Kasumi-1 (cell line): ENCODE measurements around the gene DENND2A.
A peak's percentile ranks its signal among the peaks of the same experiment; 100 is the strongest.
"Not testable (repeated sequence)": the region's sequence is repeated elsewhere in the genome, so short reads cannot be mapped to it uniquely, and the experiment has no call there.

ENCODE experiments used
- DNase-seq, 2 experiments: peaks; one replicate each; lab custom pipeline; 2025; lab: John Stamatoyannopoulos, UW

DENND2A gene, protein sequence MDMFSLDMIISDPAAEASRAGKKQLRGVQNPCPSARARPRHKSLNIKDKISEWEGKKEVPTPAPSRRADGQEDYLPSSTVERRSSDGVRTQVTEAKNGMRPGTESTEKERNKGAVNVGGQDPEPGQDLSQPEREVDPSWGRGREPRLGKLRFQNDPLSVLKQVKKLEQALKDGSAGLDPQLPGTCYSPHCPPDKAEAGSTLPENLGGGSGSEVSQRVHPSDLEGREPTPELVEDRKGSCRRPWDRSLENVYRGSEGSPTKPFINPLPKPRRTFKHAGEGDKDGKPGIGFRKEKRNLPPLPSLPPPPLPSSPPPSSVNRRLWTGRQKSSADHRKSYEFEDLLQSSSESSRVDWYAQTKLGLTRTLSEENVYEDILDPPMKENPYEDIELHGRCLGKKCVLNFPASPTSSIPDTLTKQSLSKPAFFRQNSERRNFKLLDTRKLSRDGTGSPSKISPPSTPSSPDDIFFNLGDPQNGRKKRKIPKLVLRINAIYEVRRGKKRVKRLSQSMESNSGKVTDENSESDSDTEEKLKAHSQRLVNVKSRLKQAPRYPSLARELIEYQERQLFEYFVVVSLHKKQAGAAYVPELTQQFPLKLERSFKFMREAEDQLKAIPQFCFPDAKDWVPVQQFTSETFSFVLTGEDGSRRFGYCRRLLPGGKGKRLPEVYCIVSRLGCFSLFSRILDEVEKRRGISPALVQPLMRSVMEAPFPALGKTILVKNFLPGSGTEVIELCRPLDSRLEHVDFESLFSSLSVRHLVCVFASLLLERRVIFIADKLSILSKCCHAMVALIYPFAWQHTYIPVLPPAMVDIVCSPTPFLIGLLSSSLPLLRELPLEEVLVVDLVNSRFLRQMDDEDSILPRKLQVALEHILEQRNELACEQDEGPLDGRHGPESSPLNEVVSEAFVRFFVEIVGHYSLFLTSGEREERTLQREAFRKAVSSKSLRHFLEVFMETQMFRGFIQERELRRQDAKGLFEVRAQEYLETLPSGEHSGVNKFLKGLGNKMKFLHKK

DNA sequence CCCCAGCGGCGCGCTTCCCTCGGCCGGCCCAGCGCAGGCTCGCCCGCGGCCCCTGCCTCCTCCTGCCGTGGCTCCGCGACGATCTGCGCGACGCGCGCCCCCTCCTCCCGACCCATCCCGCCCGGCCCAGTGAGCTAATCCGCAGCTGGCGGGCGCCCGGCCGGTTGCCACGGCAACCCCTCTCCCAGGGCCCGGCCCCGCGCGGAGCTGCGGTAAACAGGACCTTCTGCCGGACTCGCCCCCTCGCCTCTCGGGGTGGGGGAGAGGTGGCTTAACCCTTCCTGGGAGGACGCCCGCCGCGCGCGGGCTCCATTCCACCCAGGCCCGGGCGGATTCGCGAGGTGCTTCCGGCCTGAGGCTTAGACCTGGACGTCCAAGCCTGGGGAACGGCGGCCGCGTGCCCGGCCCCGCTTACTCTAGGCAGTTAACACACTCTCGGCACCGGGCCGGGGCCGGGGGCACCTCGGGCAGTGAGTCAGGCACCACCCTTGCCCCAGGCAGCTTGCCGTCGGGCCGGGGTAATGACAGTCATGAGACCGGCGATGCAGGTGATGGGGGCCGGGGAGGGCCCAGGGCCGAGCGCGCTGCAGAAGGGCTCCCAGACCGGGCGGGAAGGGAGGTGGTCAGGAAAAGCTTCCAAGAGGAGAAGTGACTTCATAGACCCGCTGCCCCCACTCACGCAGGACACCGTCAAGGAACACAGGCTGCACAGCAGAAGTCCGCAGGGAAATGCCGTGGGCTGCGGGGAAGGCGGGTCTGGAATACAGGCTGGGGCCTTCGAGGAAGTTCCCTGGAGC, at the start of gene DENND2A:
Gene DENND2A (minus strand): TSS at position 87 of the 797 bp plus-strand sequence. CDS start 38,416 bp downstream, outside the sequence.
- no peak for DNase-seq

- no peak for DNase-seq
Measured at GRCh38 chr7:140689199-140690152, 48.9 kb upstream of the DENND2A start.

DNA sequence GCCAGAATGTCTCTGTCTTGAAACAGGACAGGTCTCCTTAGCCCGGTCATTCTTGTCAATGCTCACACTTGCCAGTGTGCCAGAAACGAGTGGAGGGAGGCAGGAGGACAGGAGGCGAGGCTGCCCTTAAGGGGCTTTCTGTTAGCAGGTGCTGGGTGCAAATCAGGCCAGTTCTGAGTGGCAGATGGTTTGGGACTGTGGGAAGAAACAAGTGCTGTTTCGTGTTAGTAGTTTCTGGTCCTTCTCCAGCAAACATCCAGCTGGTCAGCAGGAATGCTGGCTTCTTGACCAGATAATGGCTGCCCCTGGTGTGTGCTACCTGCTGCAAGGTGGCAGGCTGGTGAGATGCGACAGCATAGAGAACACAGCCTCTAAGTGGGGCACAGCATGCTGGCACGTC, 47.7 kb upstream of the DENND2A start:
- DNase-seq: no peak

DNA sequence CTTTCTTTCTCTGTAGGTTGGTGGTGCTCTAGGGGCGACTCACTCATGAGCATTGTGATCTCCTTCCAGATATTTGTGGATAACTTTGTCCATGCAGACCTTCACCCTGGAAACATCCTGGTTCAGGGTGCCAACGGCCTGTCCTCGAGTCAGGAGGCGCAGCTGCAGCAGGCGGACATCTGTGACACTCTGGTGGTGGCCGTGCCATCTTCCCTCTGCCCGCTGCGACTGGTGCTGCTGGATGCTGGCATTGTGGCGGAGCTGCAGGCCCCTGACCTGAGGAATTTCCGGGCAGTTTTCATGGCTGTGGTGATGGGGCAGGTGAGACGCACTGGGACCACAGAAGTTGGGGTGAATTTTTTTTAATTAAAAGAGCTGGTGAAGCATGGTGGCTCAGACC, 46.3 kb upstream of the DENND2A start:
- no peak for DNase-seq

DNA sequence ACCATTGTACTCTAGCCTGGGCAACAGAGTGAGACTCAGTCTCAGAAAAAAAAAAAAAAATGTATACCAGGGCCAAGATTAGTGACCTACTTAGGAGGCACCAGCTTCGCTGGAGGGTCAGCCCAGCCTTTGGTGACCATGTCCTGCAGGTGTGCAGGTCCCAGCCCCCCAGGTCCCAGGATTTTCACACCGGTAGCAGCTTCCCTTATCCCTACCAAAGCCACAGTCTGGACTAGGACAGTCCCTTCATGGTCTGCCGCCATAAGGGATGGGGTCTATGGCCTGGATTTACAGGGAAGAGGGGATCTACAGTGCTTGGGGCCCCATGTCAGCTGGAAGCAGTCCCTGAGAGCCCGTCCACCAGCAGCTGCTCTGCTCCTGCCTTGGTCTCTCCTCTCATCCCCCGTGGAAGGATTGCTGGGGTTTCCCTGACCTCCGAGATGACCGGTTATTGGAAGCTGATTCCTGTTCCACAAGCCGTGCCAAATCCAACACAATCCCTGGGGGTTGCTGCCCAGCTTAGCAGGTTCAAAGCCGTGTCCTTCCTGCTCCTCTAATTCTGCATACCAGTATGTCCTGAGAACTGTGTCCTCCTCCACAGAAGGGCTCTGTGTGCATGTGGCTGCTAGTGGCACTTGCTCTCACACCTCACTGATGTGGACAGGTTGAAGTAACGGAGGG, 44.9 kb upstream of the DENND2A start:
- no peak for DNase-seq

GRCh38 chr7:140684066-140684950, 43.7 kb upstream of the DENND2A start:
- no peak for DNase-seq

DNA sequence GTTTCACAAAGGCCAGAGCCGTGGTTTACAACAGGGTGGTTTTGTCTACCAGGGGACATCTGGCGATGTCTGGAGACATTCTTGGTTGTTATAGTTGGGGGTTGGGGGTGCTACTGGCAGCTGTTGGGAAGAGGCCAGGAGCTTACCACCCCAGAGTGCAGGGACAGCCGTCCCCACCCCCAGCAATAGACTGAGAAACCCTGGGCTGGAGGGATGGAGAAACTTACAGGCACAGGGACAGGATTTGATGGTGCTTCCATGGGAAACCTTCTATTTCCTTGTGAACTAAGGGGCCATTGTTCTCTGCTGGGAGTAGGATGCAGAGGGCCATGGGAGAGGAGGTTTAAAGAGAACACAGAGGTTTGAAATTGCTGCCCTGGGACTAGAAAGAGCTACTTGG, 43.0 kb upstream of the DENND2A start:
- DNase-seq: no peak

DNA sequence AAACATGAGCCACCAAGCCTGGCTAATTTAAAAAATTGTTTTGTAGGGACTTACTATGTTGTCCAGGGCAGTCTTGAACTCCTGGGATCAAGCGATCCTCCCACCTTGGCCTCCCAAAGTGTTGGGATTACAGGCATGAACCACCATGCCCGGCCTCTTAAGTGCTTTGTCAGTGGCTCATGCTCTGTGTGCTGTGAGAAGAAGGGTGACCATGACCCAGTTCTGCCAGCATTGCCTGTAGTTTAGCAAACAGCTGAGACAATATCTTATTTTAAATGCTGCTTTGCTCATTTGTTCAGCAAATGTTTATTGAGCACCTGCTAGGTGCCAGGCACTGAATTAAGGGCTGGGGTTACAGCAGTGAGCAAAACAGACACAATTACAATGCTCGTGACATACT, 41.2 kb upstream of the DENND2A start:
- no peak for DNase-seq

- no peak for DNase-seq
Measured at GRCh38 chr7:140680886-140681285, 40.3 kb upstream of the DENND2A start.

DNA sequence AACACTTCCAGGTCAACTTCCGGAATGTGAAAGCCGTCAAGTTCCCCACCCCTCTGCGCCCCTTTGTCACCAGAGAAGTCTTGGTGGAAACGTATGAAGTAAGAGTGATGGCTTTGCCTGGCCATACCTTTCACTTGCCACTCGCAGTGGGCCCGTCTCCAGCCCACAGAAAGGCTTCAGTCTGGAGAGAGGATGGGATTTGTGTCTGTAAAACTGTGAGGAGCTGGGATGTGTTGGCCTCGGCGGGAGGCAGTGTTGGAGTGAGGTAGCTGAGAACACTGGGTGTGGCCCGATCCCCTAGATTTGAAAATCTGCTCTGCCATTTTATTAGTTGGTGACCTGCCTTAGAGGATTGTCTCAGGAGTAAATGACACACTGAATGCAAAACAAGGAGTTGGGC, 38.6 kb upstream of the DENND2A start:
- DNase-seq: no peak

GRCh38 chr7:140678816-140679130, 38.2 kb upstream of the DENND2A start:
- DNase-seq: no peak

DNA sequence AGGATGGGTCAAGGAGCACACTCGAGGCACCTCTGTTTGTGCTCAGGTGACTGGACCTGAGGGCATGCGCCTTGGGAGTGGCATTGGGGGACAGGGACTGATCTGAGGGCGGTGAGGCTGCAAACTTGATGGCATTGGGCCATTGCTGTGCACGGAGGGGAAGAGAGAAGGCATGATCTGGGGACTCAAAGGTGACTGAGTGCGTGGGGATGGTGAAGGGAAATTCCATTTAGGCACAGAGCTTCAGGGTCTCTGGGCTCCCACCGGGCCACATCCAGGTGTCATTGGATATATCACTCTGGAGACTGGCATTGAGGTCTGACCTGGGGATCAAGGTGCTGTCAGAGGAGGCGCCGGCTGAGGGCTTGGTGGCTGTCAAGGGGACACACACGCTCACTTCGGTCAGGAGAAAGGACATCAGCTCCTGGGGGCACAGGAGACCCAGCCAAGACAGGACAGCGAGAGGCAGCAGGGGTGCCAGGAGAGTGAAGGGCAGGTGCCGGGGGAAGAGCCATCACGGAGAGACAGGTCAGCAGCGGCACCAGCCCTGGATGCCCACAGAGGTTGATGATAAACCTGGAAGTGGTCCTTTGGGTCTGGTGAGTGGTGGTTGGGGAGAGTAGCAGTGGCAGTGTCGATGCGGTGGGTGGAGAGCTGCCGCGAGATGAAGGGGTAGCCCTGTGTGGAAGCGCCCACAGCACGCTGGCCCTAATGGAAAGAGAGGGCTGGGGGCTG, 37.6 kb upstream of the DENND2A start:
- no peak for DNase-seq

DNA sequence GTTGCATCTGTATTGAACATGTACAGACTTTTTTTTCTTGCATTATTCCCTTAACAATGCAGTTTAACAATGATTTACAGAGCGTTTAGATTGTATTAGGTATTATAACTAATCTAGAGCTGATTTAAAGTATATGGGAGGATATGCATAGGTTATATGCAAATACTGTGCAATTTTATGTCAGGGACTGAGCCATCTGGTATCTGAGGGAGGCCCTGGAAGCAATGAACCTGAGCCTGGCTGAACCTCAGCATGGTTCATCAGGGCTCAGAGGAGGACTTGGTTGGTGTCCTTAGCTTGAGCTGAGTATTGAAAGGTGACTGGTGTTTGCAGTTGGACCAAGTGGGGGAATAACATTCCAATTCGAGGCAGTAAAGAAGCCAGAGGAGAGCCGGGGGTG, 36.9 kb upstream of the DENND2A start:
- DNase-seq: no peak

GRCh38 chr7:140676956-140677355, 36.3 kb upstream of the DENND2A start:
- DNase-seq: not testable (repeated sequence)

DNA sequence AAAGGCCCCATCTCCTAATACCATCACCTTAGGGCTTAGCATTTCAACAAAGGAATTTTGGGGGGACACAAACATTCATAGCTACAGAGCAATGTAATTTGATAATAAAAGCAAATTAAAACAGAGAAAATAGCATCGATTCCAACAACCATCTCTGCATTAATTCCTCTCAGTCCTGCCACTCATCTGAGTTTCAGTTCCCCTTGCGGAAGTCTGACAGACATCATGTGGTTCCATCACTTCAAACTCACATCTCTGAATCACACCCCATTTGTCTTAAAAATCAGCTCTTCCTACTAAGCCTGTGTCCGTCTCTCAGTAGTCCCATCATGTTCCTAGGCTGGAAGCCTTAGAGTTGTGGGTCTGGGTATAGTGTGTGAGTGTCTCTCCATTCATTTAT, 35.7 kb upstream of the DENND2A start:
- DNase-seq: no peak

DNA sequence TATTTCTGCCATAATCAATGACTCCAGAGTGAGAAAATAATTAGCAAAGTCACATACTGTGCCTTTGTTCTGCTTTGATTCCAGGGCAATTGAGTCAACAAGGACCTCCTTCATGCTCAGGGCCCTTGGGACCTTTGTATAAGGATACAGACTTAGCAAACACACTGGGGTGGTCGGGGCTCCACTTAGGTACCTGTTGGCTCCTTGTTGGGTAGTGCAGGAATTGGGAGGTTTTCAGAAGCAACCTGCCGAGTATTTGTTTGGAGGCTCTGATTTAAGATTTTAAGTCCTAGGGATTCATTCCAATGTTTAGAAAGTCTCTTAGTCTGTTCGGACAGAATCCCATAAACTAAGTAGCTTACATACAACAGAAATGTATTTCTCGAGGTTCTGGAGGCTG, 35.1 kb upstream of the DENND2A start:
- DNase-seq: no peak

- peak; percentile 77 to 85 for DNase-seq
Measured at GRCh38 chr7:140674899-140675701, 34.5 kb upstream of the DENND2A start.

- DNase-seq: no peak
Measured at GRCh38 chr7:140674356-140674800, 33.8 kb upstream of the DENND2A start.
